HG03103 (cell line): Measurements from ENCODE around the gene CALD1.

ENCODE experiments used
- ATAC-seq: cut with Tn5 transposase; IDR thresholded peaks from one replicate; pipeline ENCODE4 v1.9.1; 2021; ENCODE audit warnings: low read depth; ENCODE audit not compliant: unreplicated experiment

The CALD1 gene

DNA sequence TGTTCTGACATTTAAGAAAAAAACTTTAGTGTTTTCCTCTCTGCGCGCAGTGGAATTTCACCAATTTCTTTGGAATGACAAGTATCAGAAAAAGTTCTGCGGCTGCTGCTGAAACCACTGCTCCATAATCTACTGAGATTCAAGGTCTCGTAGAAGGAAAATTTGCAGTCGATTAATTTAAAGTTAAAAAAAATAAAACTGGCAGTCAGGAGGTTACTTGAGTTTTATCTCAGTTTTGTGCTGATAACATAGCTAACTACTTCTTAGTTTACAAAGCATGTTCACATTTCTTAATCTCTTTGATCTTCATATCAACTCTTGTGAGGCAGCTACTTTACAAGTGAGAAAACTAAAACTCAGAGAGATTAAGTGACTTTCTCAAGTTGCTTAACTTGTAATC, 18.2 kb upstream of the CALD1 start:
- ATAC-seq = no peak

DNA sequence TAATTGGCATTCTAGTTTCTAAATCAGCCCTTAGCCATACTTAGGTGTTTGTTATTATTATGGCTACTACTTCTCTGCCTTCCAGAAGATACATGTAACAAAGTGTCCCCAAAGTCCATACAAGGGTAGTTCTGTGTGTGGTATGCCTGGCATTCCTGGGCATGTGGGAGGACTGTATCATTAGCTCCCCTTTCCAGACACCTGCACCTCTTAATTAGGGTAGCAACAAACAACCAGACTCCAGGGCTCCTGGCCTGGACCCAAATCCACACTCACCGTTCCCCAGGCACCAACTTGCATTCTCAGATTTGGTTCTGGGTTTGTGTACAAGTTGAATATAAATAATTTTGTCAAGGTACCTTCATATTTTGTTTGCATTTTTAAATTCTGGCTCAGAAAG, 15.5 kb upstream of the CALD1 start:
- no peak for ATAC-seq

DNA sequence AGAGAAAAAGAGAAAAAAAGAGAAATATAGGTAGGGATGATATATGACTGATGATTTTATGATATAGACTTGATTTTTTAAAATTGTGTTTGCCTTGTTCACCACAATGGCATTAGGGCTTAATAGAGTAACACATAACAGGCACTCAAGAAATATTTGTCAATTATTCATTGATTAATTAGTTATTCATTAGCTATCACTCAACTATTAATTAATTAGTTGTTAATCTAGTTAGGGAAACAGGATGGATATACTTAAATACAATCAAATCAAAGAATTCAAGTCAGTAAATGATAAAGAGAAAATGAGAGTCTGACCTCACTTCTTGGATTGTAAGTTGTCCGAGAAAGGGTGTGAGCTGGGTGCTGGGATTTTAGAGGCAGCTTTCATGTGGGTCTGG, 15.1 kb upstream of the CALD1 start:
- no peak for ATAC-seq

DNA sequence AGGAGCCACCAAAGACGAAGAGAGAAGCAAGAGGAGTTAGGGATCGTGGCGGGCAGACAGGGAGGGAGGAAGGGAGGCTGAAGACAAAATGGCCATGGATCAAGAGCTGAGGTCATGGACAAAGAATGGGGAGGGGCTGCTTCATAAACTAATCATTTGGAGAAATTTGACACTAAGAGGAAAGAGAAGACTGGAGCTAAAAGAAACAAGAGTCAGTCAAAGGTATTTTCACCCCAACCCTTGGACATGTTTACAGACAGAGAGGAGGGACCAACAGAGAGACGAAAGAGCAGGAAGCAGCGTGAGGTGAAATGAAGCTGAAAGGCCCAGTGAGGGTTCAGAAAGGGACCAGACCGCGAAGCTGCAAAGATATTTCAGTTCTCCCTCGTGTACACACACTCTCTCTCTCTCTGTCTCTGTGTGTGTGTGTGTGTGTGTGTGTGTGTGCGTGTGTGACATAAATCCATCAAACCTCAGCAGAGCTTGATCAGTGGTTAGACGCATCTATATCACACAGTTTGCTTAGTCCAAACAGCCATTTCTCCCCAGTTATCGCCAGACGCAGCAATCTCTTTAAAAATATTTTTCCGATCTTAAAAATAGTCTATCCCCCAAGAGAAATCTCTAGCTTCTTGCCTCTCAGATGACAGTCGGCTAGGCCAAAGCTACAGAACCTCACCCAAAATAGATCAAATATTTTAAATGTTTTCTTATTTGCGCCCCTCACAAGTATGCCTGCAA, 12.5 kb upstream of the CALD1 start:
- peak; percentile 96 for ATAC-seq

DNA sequence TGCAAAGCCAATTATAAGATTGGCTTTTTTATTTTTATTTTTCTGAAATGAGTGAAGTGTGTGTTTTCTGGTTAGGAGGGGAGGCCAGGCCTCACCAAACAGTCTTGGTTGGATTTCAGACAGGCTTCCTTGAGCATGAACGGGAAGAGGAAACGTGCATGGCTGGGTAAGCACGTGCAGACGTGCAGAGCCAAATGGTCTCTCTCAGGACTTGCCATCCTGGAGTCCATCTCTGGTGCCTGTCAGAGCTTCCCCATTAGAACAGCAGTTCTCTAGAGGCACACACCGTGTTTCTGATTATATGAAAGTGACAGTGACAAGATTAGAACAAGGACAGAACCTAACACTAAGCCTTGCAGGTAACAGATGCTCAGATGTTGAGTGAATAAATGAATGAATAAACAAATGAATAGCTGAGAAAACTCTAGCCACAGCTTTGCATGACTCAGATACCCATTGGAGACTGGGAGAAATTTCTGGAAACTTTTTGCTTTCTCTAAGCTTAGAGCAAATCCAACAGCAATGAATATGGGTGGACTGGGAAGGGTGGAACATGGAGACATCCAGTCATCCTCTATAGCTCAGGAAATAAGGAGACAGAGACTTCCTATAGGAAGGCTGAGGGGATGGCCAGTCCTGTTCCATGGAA, 11.8 kb upstream of the CALD1 start:
- ATAC-seq = no peak

DNA sequence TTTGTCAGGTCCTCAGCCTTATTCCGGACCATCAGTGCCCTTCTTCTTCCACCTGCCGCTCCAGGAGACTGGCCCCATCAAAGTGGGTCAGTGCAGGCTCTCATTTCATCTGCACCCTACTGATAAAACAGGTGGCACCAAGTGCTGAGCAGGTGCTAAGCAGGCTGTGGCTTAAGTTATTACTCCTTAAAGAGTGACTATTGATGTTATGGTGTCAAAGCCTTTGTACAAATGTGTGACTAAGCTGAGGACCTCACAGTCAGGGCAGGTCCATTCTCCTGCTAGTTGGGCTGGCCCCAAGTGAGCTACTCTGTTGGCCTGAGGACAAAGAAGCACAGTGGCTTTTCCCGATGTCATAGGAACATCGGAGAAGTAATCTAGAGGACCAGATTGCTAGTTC, 11.2 kb upstream of the CALD1 start:
- no peak for ATAC-seq

DNA sequence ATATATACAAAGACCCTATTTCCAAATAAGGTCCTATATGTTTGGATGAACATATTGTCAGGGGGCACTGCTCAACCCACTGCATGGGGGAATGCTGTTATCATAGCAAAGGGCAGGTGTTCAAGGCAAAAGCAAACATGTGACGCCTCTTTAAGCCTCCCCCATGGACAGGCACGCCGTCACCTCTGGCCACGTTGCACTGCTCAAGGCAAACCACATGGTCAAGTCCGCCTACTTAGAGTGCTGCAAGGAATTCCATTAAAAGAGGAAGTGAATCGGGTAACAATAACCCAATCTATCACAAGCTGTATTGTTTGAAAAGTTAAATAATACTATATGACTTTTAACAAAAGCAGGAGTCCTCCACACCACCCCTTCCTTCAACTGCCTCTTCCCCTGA, 8.8 kb upstream of the CALD1 start:
- ATAC-seq = no peak

DNA sequence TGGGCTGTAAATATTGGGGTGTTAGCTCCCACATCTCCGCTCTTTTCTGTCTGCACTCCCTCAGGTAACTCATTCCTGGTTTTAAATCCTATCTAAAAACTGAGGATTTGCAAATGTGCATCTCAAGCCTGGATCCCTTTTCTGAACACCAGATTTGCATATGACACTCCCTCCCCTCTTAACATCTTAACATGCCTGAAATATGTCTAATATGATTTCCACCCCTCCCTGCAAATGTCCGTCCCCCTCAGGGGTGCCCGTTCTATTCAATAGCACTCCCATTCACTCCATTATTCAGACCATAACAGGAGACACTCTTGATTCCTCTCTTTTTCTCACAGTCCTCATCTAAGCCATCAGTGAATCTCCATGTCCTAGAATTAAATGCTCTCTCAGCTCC, 8.3 kb upstream of the CALD1 start:
- no peak for ATAC-seq

DNA sequence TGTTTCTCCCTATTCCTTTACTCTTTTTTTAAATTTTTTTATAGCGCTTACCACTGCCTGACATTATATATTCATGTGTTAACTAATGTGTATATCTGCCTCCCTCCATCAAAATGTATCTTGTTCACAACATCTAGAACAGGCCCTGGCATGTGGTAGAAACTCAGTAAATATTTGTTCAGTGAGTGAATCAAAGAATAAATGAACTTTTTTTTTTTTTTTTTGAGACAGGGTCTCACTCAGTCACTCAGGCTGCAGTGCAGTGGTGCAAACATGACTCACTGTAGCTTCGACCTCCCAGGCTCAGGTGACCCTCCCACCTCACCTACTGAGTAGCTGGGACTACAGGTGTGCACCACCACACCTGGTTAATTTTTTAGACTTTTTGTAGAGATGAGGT, 7.5 kb upstream of the CALD1 start:
- no peak for ATAC-seq

DNA sequence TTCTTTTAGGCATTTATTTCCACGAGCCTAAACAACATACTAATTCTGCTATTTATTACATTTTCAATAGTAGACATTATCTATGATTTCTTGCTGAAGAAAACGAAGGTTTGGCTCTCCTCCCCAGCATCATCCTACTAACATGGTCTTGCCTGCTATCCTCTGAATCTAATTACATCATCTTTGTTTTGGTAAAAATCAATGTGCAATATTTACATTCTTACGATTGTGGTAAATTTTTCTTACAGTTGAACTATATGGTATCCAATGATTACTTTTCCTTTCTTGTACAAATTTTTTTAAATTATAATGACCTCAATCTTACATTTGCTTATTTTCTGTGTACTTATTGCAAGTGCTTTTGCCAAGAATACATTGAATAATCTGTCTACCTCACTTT, 7.0 kb upstream of the CALD1 start:
- no peak for ATAC-seq

DNA sequence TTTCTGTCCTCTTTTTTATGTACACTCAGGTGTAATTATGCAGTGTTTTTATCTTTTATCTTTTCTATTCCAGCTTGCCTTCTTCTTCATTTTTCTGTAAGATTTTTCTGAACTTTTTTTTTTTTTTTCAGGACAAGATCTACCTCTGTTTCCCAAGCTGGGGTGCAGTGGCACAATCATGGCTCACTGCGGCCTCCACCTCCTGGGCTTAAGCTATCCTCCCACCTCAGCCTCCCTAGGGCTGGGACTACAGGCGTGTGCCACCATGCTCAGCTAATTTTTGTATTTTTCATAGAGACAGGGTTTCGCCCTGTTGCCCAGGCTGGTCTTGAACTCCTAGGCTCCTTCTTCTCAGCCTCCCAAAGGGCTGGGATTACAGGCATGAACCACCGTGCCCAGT, 6.3 kb upstream of the CALD1 start:
- ATAC-seq = no peak

DNA sequence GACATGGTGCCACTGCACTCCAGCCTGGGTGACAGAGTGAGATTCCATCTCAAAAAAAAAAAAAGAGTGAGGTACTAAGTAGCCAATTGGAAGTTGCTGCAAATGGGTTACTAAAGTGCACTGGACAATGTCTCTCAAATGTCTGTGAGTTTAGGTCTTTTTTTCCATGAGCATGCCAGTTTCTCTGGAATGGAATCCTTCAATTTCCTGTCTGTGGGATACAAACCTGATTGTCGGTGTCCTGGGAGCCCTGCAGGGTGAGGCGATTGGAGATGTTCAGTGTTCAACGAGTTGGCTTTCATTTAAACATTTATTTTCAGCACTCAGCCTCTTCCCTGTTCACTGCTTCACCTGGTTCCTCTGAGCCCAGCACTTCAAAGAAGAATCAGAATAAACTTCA, 5.3 kb upstream of the CALD1 start:
- ATAC-seq = no peak

DNA sequence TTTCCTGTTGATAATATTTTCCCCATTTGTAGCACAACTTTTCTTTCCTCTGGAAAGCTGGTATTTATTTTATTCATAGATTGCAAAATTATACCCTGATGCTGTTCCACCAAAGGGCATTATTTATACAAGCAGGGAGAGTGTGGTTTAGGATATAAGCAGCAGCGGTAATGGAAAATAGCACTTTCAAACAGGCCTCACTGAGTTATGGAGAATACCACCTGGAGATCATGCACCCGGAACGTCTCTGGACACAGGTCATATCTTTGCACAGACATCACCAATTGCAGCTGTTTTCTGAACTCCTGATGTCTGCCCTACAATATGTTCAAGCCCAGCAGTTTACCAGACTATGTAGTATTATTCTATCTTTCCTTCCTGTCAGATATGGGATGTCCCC, 2.0 kb upstream of the CALD1 start:
- ATAC-seq = no peak

DNA sequence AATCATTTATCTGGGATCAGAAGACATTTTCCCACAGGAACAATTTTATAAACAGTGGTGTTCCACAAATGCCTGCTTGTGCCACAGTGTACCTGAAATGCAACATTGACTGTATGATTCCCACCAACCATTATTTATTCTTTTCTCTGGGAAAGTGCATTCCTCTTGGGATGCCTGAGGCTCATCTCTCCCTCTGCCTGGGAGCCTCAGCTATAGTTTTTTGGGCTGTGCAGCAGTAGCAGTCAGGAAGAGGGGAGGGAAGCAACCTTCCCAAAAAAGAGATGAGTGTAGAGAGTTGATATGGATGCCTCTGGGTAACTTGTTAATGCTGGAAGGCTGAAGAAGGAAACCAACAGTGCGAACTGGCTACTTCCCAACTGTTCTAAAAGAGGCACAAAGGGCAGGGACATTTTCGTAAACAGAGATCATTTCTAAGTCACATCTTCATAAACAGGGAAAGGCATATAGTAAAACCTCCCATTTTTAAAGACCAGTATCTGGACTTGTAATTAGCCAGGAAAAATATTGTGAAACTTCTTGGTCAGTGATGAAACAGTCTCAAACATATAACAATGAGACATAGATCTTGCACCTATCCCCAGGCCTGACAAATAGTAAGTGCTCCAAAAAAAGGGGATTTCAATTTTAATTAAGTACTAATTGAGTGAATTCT, 1.4 kb upstream of the CALD1 start:
- no peak for ATAC-seq

DNA sequence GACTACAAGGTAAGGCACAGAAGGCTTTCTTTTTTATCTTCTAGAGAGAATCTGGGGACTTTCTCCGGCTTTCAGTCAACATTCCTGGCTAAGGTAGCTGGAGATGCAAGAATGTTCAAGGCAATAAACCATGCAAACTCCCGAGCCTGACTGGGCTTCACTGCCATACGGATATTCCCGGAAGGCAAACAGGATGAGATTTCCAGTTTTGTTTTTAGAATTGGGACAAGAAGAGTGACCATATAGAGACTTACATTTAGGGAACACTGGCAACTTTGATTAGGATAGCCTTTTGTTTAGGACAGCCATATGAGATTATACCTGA, 269 bp downstream of the CALD1 start:
- no peak for ATAC-seq

DNA sequence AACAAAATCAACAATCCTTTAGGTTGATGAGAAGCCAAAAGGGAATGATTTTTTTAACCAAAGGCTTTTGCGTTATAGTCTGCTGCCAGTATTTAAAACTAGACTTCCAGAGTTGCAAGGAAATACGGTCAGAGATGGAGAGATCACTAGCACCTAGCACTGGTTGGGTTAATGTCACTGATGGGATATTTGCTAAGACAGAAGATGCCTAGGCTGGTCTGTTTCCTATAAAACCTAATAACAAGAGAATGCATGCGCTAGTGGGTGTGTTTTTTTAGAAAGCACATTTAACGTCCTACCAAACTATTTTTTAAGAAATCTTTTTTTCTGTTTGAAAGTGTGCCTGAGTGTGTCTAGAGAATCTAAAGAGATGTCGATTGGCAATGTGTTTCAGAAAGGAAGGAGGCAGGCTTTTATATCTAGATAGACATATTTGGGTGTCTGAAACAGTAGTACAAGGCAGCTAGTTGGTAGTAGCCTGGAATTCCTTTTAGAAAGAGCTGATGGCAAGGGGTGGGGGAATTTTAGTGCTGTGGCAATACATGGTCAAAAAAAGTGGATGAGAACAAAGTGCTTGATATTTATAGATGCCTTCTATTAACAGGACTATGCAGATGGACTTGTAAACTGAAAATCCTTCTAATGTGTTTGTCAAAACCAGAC, 863 bp downstream of the CALD1 start:
- ATAC-seq = no peak

DNA sequence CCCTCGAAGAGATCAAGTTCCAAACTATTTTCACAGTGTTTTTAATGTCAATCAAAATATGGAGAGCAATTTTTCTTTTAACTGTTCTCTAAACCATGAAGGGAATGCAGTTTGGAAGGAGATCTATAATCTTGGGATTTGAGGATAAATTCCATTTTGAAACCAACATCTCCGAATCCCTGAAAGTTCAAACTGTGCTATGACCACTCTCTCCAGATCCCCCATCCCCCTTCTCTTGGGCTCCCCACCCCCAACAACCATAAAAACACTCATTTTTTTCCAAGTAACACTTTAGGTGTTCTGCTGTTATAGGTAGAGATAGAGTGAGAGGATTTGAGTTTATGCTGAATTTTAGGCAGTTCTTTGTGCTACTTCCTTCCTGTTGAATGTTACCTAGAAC, 1.7 kb downstream of the CALD1 start:
- ATAC-seq = no peak

DNA sequence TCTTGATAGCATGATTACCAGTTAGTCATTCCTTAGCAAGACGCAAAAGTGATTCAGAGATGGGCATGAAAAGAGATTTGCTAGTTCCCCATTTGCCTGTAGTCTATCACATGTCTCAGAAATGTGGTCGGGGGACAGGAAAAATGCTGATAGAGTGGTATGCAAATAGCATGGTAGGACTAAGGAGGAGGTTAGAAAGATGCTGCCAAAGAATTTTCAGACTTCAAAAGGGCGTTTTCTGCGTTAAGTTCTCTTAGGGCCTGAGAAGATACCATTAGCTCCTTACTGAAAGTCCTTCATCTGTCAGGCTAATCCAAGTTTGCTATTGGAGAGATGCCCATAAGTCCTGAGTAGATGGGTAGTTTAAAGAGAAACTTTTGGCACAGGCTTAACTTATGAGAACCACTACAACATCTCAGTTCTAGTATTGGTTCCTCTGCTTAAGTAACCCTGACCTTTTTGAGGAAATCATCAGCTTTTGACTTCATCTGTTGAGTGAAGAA, 2.7 kb downstream of the CALD1 start:
- ATAC-seq = peak; percentile 73

DNA sequence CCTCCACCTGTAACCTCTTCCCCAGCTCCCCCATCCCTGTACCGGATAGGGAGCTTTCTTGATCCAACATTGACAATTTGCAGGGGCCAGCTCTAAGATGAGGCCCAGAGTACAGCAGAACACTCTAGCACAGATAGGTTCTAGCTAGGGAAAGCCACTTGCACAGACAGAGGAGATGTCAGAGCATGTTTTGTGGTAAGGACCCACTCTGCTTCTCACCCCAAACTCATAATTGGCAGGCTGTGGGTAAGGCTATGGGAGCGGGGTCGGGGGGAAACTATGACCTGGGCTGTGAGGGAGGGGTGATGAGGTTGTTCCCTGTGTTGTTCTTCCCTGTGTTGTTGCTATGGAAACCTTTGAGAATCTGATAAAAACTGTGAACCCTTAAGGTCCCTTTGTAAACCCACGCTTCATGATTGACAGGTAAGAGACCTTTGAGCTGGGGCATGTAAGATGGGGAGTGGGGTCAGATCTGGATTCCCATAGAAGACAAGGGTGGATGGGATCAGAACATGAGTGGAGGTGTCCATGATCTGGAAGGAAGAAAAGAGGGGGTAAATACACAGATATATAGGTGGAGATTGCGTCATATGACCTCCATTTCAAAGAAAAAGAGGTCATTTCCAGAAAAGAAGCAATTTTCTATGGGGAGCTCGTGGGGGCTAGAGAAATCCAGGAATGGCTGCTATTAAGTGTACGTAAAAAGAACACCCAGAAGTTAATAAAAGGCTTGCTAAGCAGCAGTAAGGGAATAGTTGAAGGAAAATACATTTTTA, 4.0 kb downstream of the CALD1 start:
- no peak for ATAC-seq

DNA sequence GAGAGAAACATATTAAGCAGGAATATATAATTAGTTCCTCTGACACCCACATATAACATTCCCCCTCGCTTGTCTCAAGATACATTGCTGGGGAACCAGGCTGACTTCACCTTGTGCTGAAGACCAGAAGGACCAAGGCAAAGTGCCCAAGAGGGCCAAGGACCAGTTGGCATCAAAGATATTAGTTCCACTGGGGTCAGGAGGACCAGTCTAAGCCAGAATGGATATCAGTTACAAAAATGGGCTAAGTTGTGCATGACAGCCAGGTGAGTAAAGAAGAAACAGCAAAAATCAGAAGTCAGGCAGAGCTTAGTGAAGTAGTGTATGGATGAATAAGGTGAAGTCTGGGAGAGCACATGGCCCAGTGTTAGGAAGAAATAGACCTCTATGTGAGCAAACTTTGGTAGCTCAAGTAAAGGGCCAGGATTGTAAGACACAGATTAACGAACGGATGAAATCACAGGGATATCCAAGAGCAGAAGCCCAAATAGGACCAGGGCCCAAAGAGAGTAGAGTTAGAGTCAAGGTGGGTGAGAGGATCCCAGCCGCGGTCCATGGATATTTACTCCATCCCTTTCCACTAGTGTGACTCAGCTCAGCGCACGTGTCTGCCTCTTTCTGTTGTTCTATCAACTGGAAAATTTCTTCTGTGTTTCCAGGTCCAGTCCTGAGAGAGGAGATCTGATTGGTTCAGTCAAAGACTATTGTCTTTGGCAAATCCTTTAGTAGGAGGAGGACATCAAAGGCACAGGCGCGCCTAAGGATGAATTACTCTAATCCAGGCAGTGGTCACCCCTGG, 5.0 kb downstream of the CALD1 start:
- no peak for ATAC-seq
